HG03457 (cell line): ENCODE results near the gene PNCK.
"Not testable (repeated sequence)": the region's sequence is repeated elsewhere in the genome, so short reads cannot be mapped to it uniquely, and the experiment has no call there.

Experiments used
- ATAC-seq: cut with Tn5 transposase; IDR thresholded peaks from one replicate; pipeline ENCODE4 v1.9.1; 2021; ENCODE audit warnings: moderate number of reproducible peaks; ENCODE audit not compliant: unreplicated experiment

PNCK gene

GRCh38 chrX:153686711-153687110, 13.1 kb upstream of the PNCK start:
- ATAC-seq: no peak

- ATAC-seq: no peak
These were observed 12.4 kb upstream of the PNCK start for GRCh38 chrX:153685751-153686696.

- no peak for ATAC-seq
These were observed 11.5 kb upstream of the PNCK start for GRCh38 chrX:153685156-153685536.

- ATAC-seq: no peak
These were observed 11.0 kb upstream of the PNCK start for GRCh38 chrX:153684467-153685155.

- not testable (repeated sequence) for ATAC-seq
These were observed 9.9 kb upstream of the PNCK start for GRCh38 chrX:153683486-153683885.

GRCh38 chrX:153681175-153681574, 7.6 kb upstream of the PNCK start:
- no peak for ATAC-seq

- ATAC-seq: no peak
These were observed 722 bp upstream of the PNCK start for GRCh38 chrX:153674219-153674851.

GRCh38 chrX:153672531-153673427, 834 bp downstream of the PNCK start:
- no peak for ATAC-seq

GRCh38 chrX:153671589-153672530, 1.8 kb downstream of the PNCK start:
- ATAC-seq: no peak

GRCh38 chrX:153670748-153671588, 2.6 kb downstream of the PNCK start:
- ATAC-seq: no peak

GRCh38 chrX:153669901-153670731, 3.5 kb downstream of the PNCK start:
- ATAC-seq: no peak

- ATAC-seq: no peak
These were observed 4.3 kb downstream of the PNCK start for GRCh38 chrX:153669174-153669890.

GRCh38 chrX:153668423-153669173, 5.0 kb downstream of the PNCK start:
- ATAC-seq: no peak

GRCh38 chrX:153667956-153668396, 5.6 kb downstream of the PNCK start:
- no peak for ATAC-seq

GRCh38 chrX:153667281-153667955, 6.2 kb downstream of the PNCK start:
- no peak for ATAC-seq
